AG09319 (cell line): ENCODE measurements around the gene MRPL10.

ENCODE experiments used
- DNase-seq: peaks from one replicate; pipeline ENCODE4 v3.0.0-alpha.2; 2010; ENCODE audit warnings: low read depth; ENCODE audit errors: extremely low read depth
- CTCF ChIP-seq: IDR thresholded peaks from 2 replicates; pipeline ENCODE4 v1.5.1; 2011; ENCODE audit warnings: low read depth, mild to moderate bottlenecking, inconsistent platforms, low read length, moderate library complexity

MRPL10 gene

DNA sequence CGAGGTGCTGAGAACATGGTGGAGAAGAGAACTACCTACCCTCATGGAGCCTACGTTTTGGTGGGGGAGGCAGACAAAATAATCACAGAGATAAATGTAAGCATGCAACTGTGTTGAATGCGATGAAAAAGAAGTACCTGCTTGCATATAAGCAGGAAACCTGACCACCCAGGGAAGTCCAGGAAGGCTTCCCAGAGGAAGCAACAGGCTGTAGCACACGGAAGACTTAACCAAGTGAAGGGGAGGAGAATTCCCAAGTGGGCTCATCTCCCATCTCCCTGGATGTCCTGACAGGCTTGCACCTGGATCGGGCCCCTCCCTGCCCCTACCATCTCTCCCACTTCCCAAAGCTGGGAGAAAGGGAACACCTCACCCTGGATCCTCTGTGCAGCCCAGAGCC, 7.7 kb upstream of the MRPL10 start:
- no peak for TF ChIP-seq CTCF
- DNase-seq = no peak

DNA sequence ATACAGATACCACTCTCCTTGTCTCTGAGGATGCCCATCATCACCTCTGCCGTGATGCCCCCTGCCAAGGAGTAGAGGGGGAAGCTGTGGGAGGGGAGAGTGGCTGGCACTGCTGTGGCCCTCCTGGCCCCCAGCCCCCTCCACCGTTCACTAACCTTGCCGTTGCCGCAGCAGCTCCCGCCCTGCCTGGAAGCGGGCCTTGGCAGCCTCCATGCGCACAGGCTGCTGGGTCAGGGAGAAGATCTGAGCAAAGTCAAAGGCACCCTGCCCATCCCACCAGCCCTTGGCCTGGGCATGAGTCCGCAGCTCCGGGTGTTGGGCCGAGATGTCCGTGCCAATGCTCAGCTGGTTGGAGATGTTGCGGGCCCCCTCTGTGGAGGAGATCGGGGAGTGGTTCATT, 7.3 kb upstream of the MRPL10 start:
- TF ChIP-seq CTCF = no peak
- DNase-seq = no peak

DNA sequence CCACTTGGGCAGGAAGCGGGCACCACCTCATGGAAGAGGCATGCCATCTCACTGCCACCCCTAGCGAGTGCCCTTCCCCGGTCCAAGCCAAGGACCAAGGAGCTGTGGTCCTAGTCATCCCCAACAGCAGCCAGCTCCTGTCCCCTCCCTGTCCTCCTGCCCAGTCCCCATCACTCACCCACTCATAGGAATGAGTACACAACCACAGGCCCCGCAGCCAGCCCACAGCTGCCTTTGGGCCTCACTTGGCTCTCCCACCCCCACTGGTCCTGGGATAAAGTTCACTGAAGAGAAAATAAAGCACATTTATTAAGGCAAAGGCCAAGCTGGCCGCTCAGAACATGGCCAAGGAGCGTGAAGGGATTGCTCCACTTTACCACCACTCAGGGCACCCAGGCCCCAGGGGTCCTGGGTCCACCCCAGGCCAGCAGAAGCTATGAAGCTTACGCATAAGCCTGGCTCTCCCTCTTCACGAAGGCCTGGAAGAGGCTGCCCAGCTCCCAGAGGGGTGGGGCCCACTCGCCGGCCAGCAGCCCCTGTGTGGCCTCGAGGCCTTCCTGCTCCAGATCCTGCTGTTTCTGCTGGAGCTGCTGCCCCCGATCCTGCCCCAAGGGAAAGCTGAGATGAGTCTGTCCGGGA, 6.2 kb upstream of the MRPL10 start:
- TF ChIP-seq CTCF = no peak
- no peak for DNase-seq

DNA sequence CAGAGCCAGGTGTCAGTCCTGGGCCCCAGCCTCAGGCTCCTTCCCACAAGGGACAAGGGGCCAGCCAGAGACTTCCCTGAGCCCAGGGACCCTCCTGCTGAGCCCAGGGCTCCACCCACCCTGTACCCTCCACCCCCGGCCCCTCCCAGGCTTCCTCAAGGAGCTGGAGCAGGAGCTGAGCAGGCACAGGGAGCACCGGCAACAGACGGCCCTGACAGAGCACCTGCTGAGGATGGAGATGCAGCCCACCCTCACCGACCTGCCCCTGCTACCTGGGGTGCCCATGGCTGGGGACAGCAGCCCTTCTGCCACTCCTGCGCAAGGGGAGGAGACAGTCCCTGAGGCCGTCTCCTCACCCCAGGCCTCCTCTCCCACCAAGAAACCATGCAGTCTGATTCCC, 5.3 kb upstream of the MRPL10 start:
- no peak for DNase-seq
- no peak for TF ChIP-seq CTCF

GRCh38 chr17:47834756-47835155, 3.4 kb upstream of the MRPL10 start:
- DNase-seq = no peak
- no peak for TF ChIP-seq CTCF

DNA sequence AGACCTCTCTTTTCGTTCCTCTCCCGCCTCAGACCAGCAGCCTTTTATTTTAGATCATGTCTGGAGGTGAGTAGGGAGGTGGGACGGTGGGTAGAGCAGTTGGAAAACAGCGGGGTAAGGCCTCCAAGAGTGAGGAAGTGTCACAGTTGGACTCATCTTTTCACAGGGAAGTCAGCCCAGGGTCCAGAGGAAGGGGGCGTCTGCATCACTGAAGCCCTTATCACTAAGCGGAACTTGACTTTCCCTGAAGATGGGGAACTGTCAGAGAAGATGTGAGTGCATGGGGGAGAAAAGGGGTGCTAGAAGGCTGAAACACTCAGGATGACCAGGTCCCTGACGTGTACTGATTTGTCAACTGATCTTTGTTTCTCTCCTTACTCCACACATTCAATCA, 590 bp upstream of the MRPL10 start:
- TF ChIP-seq CTCF = no peak
- DNase-seq = no peak

DNA sequence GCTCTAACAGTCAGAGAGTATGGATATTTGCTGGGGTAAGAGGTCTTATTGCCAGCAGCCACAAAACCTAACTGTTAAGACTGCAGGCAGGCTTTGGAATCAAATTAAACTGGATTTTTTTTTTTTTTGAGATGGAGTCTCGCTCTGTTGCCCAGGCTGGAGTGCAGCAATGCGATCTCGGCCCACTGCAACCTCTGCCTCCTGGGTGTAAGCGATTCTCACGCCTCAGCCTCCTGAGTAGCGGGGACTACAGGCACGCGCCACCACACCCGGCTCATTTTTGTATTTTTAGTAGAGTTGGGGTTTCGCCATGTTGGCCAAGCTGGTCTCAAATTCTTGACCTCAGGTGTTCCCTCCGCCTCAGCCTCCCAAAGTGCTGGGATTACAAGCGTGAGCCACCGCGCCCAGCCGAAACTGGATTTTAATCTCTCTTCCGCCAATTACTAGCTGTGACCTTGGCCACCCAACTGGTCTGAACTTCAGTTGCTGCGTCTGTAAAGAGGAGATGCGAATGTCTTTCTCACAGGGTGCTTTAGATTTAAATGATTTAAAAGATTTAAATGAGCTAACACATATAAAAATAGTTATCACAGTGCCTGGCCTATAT, 842 bp downstream of the MRPL10 start:
- DNase-seq = no peak
- no peak for TF ChIP-seq CTCF
